Body of pancreas (tissue), 4 donors: Measurements from ENCODE around the gene RFWD3. TPM values are rescaled to one million over a fixed set of nuclear protein-coding genes. Genes with fewer than 3 reads are reported as not detected.

Source experiments
- ATAC-seq: fragments of 150-250 bp; one replicate; pipeline ENCODE4 v1.9.1; 2016
- DNase-seq, 4 donors: peaks; one replicate each; pipeline ENCODE4 v3.0.0-alpha.2; 2019
- H3K27ac ChIP-seq, 4 donors: fragments of 200-600 bp; sonication (generic); 1 replicate in 3 of 4; 2 replicates in 1 of 4; pipeline versions ENCODE4 v1.5.1 to v1.6.1; 2016 to 2019; ENCODE audit warnings: mild to moderate bottlenecking in 1 of 4, mixed read lengths in 1 of 4, moderate library complexity in 1 of 4
- H3K27me3 ChIP-seq, 2 donors: fragments of 200-600 bp; sonication (generic); one replicate each; pipeline ENCODE4 v1.6.0; 2016; ENCODE audit warnings: mild to moderate bottlenecking in 1 of 2
- H3K36me3 ChIP-seq, 2 donors: fragments of 200-600 bp; sonication (generic); replicated peaks in 1 of 2; 2 replicates each; pipeline ENCODE4 v1.5.1; 2016; ENCODE audit warnings: low read depth in 2 of 2; ENCODE audit not compliant: insufficient read depth in 1 of 2
- H3K4me1 ChIP-seq: fragments of 200-600 bp; sonication (generic); one replicate; pipeline ENCODE4 v1.6.0; 2016
- H3K4me3 ChIP-seq, 2 donors: fragments of 200-600 bp; sonication (generic); 1 replicate in 1 of 2; 2 replicates in 1 of 2; pipeline ENCODE4 v1.5.1; 2016 to 2019
- H3K9me3 ChIP-seq, 3 donors: fragments of 200-600 bp; sonication (generic); 1 replicate in 2 of 3; 2 replicates in 1 of 3; pipeline ENCODE4 v1.5.1; 2016
- CTCF ChIP-seq, 7 experiments: fragments of 450-650 bp in 4 of 7; fragments of 200-600 bp in 3 of 7; sonication (generic) in 3 of 7; IDR thresholded peaks; one replicate each; pipeline ENCODE4 v1.5.1; 2016 to 2019; ENCODE audit warnings: antibody characterized with exemption in 7 of 7
- POLR2A ChIP-seq, 3 donors: fragments of 450-650 bp; IDR thresholded peaks; one replicate each; pipeline ENCODE4 v1.6.1; 2016; ENCODE audit warnings: antibody characterized with exemption in 3 of 3, mild to moderate bottlenecking in 2 of 3
- WGBS, 2 donors: methylation state at CpG; one replicate each; pipeline ENCODE4 v1.1.5; 2017; 5-methylcytosine and 5-hydroxymethylcytosine counted together
- intact Hi-C: fragments of 100-400 bp; cut with DNase I; formaldehyde crosslinking; loops from one replicate; pipeline ENCODE4 v1.15.1; 2023
- total RNA-seq, 2 donors: library from RNA; depleted of rRNA; stranded (reverse); fragments of >200 nt; gene quantifications; one replicate each; pipeline ENCODE4 v1.1.0, GENCODE V29; 2016

The RFWD3 gene
- total RNA-seq, 2 donors from 2014 or later: 10.5 to 12.2 TPM

- H3K36me3 ChIP-seq: no peaks in the 10 kb centered on the region
These were observed 33.0 kb downstream of the RFWD3 start for GRCh38 chr16:74633686-74634085.

GRCh38 chr16:74627506-74628220, 39.0 kb downstream of the RFWD3 start:
- Histone ChIP-seq H3K4me3 (no peak overlapping the region), H3K27ac (peak overlapping the region; percentile 50 to 81 (median 65)), H3K4me1 (peaks cover 68% of the 10 kb centered on the region), H3K36me3 (no peaks in the 10 kb centered on the region), H3K27me3 (no peaks in the 10 kb centered on the region), H3K9me3 (no peaks in the 10 kb centered on the region)
- WGBS, 2 donors: 39 to 48% methylated on average over 3 to 6 of the region's 6 CpGs
- DNase-seq: peak; percentile 53 to 79 (median 71)
- TF ChIP-seq CTCF (IDR thresholded peaks at IDR 0.05) (peak in 4 of 7 experiments; percentile 26 to 46 (median 34)), POLR2A (IDR thresholded peaks at IDR 0.05) (no peak)
- peak; percentile 66 for ATAC-seq
- intact Hi-C loops: no loop called here

More at GRCh38 chr16:74633686-74634085, 33.0 kb downstream of the RFWD3 start:
- 89 to 91% methylated on average over 7 of the region's 7 CpGs for WGBS, 2 donors
- Histone ChIP-seq H3K27me3 (no peaks in the 10 kb centered on the region), H3K4me3 (no peak overlapping the region), H3K4me1 (peaks cover 84% of the 10 kb centered on the region), H3K27ac (peak overlapping the region in 2 of 4 donors; percentile 75 to 79), H3K9me3 (no peaks in the 10 kb centered on the region)
- intact Hi-C loops: no loop called here
- DNase-seq (no peak), ATAC-seq (no peak)
- TF ChIP-seq CTCF (IDR thresholded peaks at IDR 0.05): no peak
- TF ChIP-seq POLR2A (IDR thresholded peaks at IDR 0.05): no peak

GRCh38 chr16:74626741-74627416, 39.8 kb downstream of the RFWD3 start:
- Histone ChIP-seq H3K4me3 (no peak overlapping the region), H3K36me3 (no peaks in the 10 kb centered on the region), H3K4me1 (peaks cover 60% of the 10 kb centered on the region), H3K27ac (peak overlapping the region; percentile 50 to 81 (median 64)), H3K27me3 (no peaks in the 10 kb centered on the region), H3K9me3 (no peaks in the 10 kb centered on the region)
- TF ChIP-seq POLR2A (IDR thresholded peaks at IDR 0.05) (no peak), CTCF (IDR thresholded peaks at IDR 0.05) (no peak)
- intact Hi-C loops: no loop called here
- ATAC-seq: no peak
- 0 to 100% methylated on average over 1 of the region's 1 CpG for WGBS, 2 donors
- no peak for DNase-seq

- WGBS, 2 donors: 82 to 83% methylated on average over 14 of the region's 14 CpGs
- intact Hi-C loops: no loop called here
- peak; percentile 43 for ATAC-seq
- DNase-seq: no peak
- Histone ChIP-seq H3K4me1 (peaks cover 50% of the 10 kb centered on the region), H3K27me3 (no peaks in the 10 kb centered on the region), H3K27ac (peak overlapping the region in 1 of 4 donors; percentile 36), H3K4me3 (no peak overlapping the region), H3K36me3 (no peaks in the 10 kb centered on the region), H3K9me3 (no peaks in the 10 kb centered on the region)
- no peak for TF ChIP-seq CTCF (IDR thresholded peaks at IDR 0.05)
- TF ChIP-seq POLR2A (IDR thresholded peaks at IDR 0.05): no peak
These were observed 41.0 kb downstream of the RFWD3 start for GRCh38 chr16:74625500-74626350.
